Stimulated activated CD8-positive, alpha-beta memory T cell treated with anti-CD3 and anti-CD28 coated beads, Interleukin-2, amount 100 ng/mL, for 48 hours (primary cell): ENCODE measurements around the gene SALL4.
"Not testable (repeated sequence)": the region's sequence is repeated elsewhere in the genome, so short reads cannot be mapped to it uniquely, and the experiment has no call there.

Source experiments
- DNase-seq, 2 donors: peaks; one replicate each; pipeline ENCODE4 v3.0.0-alpha.2; 2020; ENCODE audit warnings: low read depth in 2 of 2

SALL4 gene

DNA sequence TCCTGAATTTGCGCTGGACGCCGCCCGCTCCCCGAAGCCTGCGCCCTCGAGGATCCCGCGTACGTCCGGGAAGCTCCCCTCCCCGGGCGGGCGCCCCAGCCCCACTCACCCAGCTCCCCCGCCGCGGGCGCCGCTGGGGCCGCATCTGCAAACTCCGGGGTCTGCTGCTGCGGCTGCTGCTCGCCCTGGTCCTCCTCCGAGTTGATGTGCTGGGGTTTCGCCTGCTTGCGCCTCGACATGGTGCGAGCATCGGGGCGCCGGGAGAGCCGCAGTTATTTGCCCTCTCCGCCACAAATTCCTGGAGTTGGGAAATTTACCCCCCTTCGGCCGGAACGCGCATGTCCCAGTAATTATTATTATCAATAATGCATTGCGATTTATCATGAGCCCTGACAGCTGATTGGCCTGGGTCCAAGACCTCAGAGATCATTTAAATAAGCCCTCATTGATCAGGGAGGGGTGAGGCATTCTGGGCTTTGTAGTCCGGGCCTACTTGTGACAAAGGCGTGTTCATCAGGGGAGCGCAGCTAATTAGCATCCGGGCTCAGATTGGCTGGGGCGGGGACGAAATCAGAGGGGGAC is at the start of gene SALL4:
SALL4 (minus strand) TSS at position 352 of the 582 bp plus-strand sequence; CDS start at position 239, 113 bp downstream.
- DNase-seq, result no peak

DNA sequence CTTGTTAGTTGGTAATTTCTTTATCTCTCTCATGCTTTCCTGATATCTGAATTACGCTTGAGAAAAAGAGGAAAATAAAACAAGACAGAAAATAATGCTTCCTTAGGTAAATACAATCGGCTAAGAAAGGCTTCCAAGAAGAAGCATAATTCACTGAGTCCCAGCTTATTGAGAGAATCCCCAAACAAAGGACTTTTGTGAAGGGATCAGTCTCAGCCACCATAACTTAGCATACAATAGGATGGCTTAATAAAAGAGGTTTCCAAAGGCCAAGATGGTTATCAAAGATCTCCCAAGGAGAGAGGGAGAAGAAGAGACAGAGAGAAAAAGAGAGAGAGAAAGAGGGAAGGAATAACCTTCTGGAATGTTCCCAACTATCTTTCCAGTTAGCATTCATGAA is 46.0 kb upstream of the SALL4 start:
- DNase-seq, result no peak

DNA sequence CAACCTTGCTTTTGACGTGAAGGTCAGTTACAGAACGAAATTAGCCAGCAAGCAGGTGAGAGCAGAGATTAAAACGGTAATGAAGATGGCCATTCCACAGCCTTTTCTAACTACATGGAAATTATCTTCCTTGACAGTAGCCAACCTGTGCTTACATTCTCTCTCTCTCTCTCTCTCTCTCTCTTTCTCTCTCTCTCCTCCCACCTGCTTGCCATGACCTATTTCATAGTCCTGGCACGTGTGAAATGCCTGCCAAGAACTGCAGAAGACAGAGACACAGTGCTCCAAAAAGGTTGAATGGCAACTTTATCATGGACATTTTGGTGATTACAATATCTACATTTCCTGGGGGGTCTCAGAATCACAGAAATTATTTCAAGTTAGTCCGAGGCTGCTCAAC is 38.5 kb upstream of the SALL4 start:
- no peak for DNase-seq

DNA sequence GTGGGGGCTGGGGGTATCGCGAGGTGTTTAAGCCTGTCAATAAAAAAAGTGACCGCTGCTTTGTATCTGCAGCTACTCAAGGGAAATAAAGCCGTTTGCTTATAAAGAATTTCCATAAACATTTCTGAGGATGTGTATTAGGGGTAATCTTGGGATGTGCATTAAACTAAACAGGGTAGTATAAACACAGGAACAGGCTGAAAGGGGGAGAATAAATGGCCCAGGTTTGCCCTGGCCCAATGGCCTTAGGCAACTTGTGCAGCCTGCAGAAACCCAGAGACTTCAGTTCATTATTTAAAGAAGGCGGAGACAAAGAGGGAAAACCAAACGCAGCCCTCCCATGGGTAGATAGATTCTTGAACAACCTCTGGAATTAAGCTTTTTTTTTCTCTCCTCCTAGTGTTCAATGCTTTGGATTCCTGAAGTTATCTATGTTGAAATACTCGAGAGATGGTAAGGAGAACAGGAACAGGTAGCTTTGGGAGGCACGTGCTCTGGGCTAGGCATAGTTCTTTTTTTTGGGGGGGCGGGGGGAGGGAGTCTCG is 35.6 kb upstream of the SALL4 start:
- DNase-seq, result no peak

DNA sequence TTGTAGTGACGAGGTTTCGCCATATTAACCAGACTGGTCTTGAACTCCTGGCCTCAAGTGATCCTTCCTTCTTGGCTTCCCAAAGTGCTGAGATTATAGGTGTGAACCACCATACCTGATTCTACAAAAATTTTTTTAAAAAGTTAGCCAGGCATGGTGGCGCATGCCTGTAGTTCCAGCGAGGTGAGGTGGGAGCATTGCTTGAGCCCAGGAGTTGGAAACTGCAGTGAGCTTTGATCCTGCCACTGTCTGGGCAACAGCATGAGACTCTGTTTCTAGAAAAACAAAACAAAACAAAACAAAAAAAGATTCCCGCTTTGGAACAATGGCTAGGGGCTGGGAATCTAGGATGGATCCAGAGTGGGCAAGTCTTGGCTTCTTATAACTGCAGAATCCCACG is 35.1 kb upstream of the SALL4 start:
- DNase-seq, result no peak

DNA sequence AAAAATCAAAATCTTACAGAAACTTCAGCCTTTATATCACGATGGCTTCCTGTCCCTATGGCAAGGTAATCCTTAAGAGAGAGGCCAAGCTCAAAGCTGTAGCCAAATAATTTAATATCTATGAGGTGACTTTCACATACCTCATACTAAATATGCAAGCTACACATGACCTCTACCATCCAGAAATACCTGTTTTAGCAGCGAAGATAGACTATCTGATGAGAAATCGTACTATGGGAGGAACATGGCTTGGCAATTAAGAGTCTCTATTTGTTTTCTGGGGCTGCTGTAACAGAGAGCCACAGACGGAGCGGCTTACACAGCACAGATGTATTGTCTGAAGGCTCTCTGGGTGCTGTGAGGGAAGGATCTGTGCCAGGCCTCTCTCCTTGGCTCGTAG is 31.0 kb upstream of the SALL4 start:
- no peak for DNase-seq

DNA sequence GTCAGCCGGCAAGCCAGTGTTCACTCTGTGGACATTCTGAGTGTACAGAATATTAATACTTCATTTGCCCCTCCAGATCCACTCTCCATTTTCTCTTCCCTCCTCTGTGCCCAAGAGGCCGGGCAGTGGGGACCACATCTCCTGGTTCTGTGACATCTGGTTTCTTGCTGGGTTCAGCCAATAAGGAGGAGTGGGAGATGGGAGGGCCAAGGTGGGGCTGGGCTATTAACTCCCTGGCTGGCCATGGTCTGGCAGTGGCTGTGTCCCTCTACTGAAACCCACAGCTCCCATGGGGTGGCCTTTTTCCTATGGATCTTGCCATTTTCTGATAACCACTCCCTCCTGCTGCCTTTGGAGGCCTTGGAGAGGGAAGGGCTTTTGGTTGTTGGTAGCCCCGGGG is 30.0 kb upstream of the SALL4 start:
- no peak for DNase-seq

DNA sequence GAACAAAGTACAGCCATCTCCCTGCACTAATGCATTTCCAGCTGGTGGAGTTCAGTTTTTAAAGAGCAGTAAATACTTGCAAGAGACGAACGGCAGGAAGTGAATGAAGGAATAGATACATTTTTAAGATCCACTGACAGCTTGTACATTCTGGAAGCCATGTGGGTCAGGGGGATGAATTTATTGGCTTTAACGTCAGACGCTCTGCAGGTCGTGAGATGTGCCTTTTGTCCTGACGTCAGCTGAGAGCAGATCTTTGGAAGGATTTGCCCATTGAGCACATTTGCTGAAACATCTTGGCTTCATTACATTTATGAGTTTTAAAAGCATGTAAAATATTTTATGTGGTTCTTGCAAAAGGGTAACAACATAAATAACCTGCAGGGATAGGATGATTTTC is 29.5 kb upstream of the SALL4 start:
- DNase-seq, result no peak

DNA sequence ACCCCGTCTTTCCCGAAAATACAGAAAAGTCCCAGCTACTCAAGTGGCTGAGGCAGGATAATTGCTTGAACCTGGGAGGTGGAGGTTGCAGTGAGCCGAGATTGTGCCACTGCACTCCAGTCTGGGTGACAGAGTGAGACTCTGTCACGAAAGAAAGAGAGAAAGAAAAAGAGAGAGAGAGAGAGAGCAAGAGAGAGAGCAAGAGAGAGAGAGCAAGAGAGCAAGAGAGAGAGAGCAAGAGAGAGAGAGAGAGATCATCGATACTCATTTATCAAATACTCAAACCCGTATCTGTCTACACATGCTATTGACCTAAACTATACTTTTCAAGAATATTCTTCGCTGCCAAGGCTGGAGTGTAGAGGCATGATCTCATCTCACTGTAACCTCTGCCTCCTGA is 28.2 kb upstream of the SALL4 start:
- DNase-seq, result no peak

DNA sequence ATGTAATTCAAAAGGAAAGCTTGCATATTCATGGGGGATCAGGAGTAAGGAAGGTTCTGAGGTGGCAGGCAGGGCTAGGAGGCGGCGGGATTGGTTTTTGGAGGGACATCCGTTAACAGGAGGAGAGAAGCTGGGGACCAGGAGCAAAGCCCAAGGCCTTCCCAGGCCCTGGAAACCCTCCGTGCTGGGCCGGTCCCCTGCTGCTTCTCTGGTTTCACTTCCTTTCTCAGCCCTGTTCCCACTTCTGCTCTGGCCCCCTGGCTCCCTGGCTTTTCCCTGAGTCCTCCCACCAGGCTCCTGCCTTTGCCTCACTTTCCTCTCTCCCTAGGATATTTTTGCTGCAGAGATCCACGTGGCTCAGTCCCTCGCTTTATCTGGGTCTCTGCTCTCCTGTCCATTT is 26.4 kb upstream of the SALL4 start:
- DNase-seq, result no peak

DNA sequence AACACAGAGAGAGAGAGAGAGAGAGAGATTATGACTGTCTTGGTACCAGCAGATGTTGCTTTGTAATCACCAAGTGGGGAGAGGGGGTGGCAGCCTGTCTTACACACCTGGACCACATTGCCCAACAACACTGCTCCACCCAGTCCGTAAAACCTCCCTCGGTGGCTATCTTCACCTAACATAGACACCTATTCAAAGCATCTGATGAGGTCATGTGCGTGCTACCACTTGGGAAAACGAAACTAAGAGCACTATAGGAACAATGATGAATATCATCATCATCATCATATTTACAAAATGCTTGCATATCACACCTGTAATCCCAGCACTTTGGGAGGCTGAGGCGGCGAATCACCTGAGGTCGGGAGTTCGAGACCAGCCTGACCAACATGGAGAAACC is 24.1 kb upstream of the SALL4 start:
- DNase-seq, result no peak

DNA sequence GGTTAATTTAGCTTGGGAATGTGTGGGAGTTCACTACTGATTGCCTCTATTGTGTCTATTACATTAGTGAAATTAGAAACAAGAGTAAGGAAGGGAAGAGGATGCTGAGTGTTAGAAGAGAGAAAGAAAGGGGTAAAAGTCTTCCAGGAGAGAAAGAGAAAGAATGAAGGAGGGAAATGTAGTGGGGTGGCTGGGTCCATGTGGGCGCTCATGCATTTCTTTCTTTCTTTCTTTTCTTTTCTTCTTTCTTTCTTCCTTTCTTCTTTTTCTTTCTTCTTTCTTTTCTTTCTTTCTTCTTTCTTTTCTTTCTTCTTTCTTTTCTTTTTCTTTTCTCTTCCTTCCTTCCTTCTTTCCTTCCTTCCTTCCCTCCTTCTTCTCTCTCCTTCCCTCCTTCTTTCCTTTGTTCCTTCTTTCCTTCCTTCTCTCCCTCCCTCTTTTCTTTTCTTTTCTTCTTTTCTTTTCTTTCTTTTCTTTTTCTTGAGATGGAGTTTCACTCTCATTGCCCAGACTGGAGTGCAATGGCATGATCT is 16.2 kb upstream of the SALL4 start:
- no peak for DNase-seq

DNA sequence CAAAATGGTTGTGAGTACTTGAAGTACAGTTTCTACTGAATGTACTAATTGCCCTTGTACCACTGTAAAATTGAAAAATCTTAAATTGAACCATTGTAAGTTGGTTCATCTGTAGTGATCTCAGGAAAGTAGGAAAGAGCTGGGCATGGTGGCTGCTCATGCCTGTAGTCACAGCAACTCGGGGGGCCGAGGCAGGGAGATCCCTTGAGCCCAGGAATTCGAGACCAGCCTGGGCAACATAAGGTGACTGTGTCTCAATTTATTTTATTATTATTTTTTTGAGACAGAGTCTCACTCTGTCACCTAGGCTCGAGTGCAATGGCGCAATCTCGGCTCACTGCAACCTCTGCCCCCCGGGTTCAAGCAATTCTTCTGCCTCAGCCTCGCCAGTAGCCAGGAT is 14.5 kb upstream of the SALL4 start:
- not testable (repeated sequence) for DNase-seq

DNA sequence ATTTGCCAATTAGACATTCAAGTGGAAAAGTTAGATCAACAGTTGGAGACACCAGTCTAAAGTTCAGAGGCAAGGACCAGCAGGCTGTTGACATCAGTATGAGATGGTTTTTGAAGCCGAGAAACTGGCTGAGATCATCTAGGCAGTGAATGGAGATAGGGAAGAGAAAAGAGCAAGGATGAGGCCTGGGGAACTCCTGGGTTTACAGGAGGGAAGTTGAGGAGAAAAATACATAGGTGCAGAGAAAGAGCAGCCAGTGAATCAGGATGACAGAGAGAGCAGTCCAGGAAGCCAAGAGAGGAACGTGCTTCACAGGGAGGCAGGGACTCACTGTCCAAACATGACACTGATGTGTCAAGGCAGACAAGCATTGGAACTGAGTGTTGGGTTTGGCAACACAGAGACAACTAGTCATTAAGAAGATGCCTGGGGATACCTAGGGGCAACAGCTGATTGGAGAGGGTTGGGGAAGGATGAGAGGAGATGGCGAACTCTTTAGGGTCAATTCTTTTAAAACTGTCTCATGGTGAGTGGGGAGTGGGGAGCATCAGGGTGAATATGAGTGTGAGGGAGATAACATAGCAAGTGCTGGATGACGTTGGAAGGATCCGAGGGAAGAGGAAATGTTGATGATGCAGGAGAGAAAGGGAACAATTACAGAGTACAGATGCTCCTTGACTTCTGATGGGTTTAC is 13.2 kb upstream of the SALL4 start:
- no peak for DNase-seq

DNA sequence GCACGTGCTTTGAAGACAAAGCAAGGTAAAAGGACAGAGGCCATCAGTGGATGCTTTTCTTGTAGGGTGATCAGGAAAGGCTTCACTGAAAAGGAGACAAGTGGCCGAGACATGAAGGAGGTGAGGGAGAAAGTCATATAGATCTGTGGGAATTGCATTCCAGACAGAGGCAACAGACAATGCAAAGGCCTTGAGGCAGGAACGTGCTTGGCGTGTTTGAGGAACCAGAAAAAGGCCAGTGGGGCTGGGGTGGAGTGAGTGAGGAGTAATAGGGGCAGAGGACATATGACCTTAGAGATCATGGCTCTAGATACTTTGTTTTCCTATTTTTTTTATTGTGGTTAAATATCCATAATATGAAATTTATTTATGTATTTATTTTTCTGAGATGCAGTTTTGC is 10.5 kb upstream of the SALL4 start:
- no peak for DNase-seq

DNA sequence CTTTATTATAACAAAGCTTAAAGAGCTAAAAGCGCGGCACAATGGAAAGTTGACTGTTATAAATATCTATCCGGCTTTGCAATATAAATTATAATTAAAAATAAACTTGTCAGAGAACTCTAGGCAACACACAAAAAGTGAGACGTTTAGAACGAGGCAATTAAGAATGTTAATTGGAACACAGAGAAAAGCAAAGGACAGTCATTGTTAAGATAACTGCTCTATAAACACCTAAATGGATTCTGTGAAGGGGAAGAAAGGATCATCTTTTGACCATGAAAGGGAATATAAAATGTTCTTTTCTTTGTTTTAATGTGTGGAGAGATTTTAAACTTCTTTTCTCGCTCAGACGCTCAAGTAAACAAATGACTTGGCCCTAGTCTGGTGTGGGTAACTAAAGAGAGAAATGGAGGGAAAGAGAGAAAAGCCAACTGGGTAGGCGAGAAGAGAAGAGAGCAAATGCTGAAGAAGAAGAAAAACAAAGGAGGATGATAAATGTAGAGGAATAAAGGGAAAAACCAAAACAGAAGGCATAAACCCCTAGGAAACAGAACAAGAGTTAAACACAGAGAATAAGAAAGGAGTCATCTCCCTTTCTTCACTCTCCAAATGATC is 9.3 kb upstream of the SALL4 start:
- no peak for DNase-seq

DNA sequence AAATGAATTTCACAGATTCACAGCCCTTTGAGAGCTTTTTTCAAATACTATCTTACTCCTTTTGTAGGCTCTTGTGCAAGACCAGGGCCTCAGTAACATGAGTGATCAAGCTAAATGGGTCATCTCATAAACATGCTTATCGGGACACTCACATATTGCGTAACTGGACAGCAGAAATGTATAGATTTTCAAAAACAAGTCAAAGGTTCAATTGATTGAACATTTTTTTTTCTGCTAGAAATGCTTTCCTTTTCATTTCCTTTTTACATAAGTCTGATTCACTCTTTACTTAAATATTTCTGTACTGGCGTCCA is 8.7 kb upstream of the SALL4 start:
- no peak for DNase-seq

DNA sequence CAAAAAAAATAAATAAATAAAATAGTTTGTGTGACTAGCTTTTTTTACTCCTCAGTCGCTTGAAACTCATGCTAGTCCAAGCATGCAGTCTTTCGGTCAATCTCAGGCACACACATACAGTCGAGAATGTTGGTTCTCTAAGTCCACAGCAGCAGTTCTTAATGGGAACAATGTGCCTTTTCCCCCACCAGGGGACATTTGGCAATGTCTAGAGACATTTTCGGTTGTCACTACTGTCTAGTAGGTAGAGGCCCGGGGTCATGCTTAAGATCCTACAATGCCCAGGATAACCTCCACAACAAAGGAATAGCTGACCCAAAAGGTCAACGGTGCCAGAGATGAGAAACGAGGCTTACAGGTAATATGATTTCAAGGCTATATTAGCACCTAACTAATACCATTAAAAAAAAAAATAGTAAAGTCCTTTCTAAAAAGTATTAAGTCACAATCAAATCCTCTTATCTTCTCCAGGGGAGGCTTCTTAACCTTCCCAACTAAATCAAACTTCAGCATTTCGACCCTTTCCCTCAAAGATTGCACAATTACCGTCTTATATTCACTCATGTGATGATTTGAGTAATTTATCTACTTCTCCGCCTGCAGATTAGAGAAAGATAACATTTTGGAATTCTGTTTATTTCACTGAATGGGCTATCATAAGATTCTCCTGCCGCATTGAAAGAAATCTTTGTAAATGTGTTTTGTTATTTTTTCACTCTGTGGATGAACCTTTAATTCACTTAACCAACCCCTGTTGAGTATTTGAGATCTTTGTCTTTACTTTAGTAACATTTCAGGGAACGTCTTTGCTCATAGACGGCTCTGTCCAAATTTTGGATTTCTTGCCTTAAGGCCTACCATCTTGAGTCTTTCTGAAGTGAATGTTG is 8.1 kb upstream of the SALL4 start:
- DNase-seq, result no peak

DNA sequence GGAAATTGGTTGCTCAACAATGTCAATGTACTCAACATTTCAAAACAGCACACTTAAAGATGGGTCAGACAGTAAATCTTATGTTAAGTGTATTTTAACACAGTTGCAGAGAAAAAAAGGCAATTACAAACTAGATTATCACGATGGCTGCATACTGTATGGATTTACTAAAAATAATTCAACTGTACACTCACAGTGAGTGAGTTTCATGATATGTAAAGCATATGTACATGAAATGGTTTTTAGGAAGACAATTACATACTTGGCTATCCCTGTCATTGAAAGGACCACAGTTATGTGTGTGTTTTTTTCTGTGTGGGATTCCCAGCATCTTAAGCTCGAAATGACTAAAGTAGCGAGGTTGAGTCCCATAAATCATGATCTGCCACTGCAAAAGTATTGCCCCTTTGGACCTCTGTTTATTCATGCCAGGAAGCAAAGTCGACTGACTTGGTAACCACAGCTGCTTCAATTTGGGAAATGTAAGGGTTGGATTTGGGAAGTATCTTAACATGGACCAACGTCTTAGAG is 5.5 kb upstream of the SALL4 start:
- no peak for DNase-seq

DNA sequence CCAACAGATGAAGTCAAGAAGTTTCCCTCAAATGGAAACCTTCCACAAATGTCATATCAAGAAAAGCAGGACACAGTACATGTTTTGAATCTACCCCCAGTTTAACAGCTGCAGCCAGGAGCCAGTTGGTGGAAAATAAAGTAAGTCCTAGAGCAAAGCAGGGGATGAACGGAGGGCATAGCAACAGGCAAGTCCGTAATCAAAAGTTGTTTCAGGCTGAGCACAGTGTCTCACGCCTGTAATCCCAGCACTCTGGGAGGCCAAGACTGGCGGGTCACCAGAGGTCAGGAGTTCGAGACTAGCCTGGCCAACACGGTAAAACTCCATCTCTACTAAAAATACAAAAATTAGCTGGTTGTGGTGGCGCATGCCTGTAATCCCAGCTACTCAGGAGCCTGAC is 2.4 kb upstream of the SALL4 start:
- no peak for DNase-seq

DNA sequence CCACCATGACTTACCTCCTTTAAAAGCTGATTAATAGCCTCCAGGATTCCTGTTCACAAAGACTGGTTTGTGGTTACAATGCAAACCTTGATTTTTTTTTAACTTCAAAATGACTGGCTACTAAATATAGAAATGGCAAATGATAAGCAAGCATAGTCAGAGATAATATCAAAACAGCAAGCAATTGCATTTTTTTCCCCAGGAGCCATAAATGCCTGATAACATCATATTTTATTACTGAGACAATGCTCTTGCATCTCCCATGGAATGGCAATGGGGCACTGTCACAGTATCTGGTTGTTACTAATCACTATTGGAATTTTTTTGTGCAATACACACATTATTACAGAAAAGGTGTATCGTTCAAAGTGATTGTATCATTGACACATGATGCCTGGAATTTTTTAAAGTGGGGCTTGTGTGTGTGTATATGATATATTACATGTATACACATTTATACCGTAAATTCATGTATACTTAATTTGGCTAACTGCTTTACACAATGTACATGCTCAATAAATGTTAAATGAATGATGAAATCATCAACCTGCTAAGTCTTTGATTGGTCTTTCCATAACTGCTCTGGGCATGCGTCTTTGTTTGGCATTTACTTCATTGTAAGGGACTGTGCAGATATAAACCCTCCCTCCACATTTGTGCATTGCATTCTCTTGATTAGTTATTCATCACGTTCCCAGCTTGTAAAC is 980 bp upstream of the SALL4 start:
- DNase-seq, result no peak
